ENCODE measurements around the gene TRAPPC10. TPM values are rescaled to one million over a fixed set of nuclear protein-coding genes. Genes with fewer than 3 reads are reported as not detected.
A peak's percentile ranks its signal among the peaks of the same experiment; 100 is the strongest.

The TRAPPC10 gene
- total RNA-seq, 1 donor from 2014 or later: 23.1 TPM

DNA sequence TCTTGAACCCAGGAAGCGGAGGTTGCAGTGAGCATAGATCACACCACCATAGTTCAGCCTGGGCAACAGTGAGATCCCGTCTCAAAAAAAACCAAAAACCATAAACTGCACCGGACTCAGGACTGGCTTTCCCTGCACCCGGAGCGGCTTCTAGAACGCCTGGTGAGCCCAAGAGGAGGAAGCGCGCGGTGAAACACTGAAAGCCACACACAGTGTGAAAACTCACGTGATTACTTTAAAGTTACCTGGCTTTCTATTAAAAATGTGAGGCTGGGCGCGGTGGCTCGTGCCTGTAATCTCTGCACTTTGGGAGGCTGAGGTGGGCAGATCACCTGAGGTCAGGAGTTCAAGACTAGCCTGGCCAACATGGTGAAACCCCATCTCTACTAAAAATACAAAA is 7.0 kb upstream of the TRAPPC10 start:
- DNase-seq: no peak

DNA sequence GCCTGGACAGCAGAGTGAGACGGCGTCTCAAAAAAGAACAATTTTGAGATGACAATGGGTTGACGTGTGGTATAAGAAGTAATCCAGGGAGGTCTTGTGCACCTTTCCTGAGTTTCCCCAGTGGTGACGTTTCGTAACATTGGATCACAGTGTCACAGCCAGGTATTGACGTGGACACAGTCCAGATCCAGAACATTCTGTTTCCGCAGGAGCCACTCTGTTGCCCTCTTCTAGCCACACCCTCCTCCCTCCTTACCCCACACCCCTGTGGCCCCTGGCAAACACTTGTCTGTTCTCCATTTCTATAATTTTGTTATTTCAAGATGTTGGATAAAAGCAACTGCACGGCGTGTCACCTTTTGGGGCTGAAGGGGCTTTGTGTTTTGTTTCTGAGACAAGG is 6.5 kb upstream of the TRAPPC10 start:
- DNase-seq: no peak

DNA sequence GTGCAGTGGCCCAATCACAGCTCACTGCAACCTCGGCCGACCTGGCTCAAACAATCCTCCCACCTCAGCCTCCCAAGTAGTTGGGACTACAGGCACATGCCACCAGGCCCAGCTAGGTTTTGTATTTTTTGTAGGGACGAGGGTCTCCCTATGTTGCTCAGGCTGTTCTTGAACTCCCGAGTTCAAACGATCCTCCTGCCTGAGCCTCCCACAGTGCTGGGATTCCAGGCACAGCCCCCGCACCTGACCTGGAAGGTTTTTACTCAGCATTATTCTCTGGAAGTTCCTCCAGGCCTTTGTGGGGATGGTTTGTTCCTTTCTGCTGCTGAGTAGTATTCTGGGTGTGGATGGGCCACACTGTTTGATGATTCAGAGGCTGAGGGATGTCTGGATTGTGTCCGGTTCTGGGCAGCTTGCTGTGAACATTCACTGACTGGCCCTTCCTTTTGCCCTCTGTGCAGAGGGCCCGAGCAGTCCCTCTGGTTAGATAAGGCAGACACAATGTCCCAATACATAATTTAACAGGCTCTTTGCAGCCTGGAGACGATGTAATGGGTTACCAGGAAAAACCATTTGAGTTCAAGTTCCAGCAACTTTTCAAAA is 6.0 kb upstream of the TRAPPC10 start:
- DNase-seq: no peak

DNA sequence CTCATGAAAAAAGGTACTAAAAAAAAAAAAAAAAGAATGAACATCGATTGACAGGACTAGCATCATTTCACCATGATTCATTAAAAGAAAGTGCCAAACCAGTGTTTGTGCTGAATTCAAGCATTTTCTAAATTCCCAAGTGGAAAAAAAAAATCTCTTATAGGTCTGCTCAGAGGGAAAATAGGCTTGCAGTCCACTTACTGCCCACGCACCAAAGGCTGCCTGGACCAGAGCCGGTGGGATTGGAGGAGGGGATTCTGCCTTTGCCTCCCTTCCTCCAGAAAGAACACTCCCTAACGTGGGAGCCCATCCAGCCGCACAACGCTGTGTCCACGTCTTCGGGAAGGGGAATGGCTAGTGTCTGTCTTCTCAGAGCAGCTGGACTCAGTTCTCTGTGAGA is 5.5 kb upstream of the TRAPPC10 start:
- DNase-seq: no peak

DNA sequence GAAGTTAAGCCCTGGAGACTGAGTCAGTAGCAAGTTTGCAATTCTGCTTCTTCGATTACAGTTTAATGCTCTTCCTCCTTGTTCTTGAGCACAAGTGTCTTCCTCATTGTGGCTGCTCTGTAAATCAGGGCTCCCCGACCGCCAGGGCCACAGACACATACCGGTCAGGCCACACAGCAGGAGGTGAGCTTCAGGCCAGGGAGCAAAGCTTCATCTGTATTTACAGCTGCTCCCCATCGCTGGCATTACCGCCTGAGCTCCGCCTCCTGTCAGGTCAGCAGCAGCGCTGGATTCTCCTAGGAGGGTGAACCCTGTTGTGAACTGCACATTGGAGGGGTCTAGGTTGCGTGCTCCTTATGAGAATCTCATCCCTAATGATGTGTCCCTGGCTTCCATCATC is 1.7 kb upstream of the TRAPPC10 start:
- DNase-seq: no peak

DNA sequence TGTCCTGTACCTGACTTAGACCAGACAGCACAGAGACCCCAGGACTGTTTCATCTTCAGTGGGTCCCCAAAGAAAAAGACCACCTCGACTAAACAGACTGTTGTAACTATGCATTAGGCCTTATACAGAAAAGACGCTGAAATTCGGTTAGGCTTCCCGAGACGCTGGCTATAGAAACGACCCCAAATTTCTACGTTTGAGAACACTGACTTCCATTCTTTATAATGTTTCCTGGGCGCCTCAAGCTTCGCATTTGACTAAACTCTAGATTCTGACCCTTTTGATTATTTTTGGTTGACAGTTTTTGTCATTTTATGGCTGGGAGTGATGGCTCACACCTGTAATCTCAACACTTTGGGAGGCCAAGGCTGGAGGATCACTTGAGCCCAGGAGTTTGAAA is 986 bp upstream of the TRAPPC10 start:
- no peak for DNase-seq

DNA sequence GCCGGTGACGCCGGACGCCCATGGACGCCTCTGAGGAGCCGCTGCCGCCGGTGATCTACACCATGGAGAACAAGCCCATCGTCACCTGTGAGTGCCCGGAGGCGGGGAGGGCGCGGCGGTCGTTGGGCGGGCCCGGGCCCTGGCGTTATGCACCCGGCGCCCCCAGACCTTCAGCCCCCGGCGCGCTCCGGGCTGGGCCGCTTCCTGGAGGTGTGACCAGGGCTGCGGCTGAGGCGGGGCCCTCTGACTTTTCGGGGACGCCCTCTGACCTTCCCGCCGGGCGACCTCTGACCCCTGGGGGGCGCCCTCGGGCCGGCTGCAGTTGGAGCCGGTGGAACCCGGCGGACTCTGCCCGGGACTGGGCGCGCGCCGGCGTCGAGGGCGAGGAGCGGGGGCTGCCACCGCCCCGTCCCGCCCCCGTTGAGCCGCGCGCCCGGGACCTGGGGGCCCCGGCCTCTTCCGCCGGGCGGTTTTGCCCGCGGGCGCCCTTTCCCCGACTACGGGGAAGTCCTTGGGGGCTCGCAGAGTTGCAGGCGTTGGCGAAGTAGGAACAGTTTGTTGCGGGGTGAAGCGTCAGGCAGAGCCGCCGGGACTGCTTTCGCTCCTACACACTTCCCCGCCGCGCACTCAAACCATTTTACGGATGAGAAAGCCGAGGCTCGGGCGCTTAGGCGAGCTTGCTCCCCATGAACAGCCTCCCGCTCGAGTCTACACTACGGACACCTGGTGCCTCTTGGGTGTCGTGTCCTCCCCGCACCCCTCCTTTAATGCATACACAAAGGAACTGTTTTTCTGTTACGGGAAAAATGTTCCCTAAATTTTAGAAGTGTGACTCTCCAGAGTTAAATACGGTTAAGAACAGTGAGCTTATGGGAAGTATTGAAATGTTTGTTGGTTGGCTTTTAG is 618 bp downstream of the TRAPPC10 start:
- DNase-seq: no peak

DNA sequence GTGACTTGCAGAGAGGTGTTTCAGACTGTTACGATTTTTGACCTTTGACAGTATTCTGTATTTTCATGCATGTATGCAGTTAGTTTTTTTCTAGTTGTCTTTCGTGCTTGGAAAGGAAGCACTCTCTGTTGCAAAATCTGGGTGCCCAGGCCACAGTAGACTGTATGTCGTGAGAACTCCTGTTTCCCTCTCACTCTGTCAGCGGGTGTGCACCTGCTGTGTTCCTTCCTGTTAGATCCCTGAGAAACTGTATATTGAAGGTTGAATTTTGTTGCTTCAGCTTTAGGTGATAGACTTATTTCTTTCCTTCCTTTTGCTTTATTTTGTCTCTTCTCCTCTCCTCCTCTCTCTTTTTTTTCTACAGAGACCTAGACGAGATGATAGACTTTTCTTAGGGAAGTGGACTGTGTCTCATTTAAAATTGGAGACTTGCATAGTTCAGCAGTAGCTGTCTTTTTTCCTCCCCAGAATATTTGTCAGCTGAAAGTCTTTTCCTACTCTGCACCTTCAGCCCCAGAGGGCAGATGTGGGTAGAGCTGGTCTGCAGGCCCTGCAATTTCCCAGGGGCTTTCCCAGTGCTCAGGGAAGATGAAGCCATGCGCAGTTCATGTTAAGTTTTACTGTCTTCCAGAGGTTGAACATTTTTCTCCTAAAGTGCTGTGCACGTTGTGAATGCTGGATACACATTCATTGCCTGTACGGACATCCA is 1.4 kb downstream of the TRAPPC10 start:
- no peak for DNase-seq

DNA sequence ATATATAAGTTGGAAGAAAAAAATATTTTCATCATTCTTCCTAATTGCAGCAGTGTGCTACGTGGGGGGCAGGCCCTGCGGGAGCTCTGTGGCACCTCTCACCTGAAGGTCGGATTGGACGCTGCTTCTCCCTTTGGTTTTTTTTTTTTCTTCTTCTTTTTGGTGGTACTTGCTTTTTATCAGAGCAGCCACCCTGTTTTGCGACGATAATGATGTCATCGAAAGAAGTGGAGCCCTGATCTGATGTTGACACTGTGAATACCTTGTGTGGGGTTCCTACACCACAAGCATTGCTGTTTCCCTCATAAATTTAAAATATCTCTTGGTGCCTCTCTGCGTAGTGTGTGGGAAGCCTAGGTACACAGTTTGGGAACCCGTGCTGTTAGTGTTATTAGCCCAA is 5.5 kb downstream of the TRAPPC10 start:
- DNase-seq: no peak

DNA sequence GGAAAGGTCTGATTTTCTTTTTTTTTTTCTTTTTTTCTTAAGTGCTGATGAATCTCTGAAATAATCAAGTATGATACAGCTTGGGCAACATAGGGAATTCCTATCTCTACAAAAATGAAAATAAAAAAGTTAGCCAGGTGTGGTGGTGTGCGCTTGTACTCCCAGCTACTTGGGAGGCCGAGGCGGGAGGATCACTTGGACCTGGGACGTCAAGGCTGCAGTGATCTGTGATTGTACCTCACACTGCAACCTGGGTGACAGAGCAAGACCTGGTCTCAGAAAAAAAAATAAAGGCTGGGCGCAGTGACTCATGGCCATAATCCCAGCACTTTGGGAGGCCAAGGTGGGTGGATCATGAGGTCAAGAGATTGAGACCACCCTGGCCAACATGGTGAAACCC is 6.0 kb downstream of the TRAPPC10 start:
- no peak for DNase-seq

DNA sequence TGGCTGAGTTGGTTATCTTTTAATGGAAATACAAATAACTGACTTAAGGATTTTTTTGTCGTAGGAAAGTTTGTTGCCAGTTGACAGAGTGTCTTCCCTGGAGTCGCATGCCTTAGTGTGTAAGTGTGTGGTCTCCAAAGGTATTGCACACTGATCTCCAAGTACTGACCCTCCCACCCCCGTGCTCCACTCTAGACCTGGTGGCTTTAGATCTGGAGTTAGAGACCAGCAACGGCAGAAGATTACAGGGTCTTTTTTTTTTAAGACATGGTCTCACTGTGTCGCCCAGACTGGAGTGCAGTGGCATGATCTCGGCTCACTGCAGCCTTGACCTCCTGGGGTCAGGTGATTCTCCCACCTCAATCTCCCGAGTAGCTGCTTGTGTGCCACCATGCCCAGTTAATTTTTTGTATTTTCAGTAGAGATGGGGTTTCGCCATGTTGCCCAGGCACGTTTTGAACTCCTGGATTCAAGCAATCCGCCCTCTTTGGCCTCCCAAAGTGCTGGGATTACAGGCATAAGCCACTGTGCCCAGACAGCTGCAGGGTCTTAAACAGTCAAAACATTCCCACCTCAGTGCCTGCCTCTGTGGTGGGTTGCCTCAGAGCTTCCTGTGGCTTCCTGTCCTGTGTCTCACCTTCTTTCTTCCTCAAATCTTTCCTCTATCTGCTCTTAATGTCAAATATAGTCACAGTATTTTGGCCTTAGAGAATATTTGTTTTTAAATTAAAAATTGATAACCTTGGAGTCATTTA is 6.9 kb downstream of the TRAPPC10 start:
- no peak for DNase-seq

DNA sequence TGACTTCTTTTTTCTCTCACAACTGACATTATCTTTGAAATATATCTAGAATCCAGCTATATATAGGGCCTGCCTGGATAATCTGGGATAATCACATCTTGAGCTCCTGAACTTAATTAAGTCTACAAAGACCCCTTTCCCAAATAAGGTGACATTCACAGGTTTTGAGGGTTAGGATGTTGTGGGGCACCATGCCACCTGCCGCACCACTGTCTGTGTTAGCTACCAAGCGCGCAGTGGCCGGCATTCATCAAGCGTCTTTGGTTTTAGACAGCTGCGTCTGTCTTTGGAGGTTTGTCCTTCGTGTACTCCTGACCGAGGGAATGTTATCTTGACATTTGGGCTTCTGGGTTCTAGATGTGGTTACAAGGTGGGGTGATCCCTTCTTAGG is 7.5 kb downstream of the TRAPPC10 start:
- no peak for DNase-seq

DNA sequence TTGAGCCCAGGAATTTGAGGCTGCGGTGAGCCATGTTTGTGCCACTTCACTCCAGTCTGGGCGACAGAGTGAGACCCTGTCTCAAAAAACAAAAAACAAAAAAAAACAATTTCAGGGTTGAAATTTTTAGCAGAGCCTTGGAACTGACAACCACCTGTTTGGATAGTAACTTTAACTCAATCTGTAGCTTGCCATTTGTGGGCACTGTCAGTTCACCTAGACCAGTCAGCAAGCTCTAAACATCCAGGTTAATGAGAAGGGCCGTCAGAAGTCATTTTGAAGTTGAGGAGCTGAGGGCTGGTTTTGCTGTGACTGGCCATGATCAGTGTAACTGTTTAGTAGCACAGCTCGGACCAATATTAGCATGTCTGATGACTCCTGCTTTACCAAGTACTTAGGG is 8.4 kb downstream of the TRAPPC10 start:
- no peak for DNase-seq

DNA sequence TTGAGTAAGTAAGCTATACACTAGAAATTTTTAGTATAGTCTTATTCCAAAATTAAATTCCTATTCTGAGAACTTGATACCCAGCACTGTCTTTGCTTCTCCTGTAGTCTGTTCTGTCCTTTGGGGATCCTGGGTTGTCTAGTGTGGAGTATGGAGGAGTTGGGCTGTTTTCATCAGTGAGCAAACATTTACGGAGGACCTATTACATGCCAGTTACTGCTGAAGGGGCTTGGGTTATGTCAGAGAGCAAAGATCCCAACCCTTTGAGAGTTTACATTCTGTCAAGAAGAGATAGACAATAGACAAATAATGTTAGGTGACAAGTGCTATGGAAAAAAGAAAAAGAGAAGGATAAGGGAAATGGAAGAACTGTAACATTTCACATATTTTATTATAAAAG is 9.0 kb downstream of the TRAPPC10 start:
- no peak for DNase-seq

DNA sequence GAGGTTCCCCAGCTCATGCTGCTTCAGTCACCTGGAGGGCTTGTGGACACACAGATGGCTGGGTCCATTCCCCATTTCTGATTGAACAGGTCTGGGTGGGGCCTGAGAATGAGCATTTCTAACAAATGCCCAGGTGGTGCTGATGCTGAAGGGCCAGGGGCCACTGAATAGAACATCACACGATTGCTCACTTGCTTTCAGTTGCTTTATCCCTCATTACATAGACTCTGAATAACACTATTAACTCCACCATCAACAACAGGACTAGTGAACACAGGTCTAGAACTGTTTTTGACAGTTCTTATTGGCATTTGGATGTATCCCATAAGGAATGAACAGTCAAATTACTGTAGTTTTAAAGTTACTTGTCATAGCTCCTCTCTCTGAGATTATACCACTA is 12.1 kb downstream of the TRAPPC10 start:
- DNase-seq: no peak

DNA sequence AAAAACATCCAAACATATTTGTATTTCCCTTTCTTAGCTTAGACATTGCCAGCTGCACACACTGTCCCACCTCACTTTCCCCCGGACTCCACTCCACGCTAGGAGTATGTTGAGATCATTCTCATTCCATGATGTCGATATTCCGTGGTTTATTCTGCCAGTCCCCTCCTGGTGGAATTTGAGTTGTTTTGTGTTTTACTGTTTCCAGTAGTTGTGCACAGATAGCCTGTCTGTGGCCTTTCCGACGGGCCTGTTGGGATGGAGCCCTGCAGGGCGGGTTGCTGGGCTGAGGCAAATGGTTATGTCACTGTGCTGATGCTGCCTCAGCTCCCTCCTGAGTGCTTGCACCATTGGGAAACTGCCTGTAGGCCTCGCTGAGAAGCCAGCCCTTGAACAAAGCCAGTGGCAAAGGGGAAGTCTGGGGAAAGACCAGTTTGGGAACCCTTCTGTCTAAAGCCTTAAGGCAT is 12.8 kb downstream of the TRAPPC10 start:
- DNase-seq: peak; percentile 19

DNA sequence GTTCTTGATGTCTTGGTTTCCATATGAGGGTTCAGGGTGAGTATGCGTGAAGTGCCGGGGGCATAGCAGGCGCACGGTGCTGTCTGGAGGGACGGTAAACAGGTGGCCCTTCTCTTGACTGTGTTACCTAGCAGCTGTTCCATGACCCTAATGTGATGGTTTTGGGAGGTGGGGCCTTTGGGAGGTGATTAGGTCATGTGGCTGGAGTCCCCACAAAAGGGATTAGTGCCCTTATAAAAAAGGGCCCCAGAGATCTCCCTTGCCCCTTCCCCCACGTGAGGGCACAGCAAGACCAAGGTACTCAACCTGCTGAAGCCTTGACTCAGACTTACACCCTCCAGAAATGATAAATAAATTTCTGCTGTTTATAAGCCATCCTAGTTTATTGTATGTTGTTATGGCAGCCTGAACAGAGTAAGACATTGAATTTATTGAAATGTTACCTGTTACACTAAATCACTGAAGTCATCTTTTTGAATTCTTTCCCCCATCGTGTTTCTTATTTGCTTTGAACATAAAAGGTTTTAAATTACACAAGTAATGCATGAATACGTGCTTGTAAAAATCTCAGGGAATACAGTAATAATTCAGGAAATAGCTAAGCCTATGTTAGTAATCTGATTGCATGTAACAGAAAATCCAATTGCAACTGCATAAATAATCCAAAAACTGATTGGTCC is 15.6 kb downstream of the TRAPPC10 start:
- no peak for DNase-seq

DNA sequence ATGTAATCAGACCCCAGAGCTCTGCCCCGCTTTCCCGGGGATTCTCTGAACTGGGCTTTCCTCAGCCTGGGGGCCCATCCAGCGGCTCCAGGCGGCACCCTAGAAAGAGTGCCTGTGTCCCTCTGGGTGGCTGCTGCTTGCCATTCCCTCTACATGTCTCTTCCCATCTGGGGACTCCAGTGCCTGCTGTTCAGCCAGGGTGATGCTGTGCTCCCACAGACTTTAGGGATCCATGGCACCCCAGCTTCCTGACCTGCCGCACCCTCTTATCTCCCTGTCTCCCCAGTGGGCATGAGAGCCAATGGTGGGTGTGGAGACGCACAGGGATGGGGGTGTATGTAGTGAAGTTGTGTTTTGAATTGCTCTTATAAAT is 16.2 kb downstream of the TRAPPC10 start:
- DNase-seq: no peak

DNA sequence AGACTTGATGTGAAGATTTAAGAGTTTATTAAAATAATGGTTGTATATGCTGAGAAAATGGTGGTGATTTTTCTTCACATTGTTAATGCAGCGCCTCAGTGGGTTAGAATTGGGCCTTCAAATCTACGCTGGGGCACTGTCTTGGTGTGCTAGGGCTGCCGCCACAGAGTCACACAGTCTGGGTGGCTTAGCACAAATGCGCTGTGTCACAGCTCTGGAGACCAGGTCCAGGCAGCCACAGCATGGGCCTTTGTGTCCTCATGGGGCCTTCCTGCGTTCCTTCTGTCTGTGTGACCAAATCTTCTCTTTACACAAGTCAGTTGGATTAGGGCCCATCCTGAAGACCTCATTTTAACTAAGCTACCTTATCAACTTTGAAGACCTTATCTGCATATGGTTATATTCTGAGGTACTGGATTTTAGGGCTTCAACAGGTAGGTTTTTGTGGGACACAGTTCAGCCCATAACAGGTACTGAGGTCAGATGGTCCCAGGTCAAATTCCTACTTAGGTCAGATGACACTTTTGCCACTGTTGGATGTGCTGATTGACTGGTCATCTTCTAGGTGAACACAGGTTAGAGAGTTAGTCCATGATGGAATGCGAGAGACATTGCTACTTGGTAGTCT is 17.5 kb downstream of the TRAPPC10 start:
- DNase-seq: no peak

DNA sequence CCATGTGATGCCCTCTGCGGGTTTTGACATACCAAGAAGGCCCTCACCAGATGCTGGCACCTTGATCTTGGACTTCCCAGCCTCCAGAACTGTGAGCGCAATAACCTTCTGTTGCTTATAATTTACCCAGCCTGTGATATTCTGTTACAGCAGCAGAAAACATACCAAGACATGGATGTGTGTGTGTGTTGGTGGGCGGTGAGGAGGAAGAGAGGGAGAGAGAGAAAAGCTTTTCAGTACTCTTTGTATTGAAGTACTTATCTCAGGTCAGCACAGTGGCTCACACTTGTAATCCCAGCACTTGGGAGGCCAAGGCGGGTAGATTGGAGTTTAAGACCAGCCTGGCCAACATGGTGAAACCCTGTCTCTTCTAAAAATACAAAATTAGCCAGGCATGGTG is 23.1 kb downstream of the TRAPPC10 start:
- DNase-seq: no peak

DNA sequence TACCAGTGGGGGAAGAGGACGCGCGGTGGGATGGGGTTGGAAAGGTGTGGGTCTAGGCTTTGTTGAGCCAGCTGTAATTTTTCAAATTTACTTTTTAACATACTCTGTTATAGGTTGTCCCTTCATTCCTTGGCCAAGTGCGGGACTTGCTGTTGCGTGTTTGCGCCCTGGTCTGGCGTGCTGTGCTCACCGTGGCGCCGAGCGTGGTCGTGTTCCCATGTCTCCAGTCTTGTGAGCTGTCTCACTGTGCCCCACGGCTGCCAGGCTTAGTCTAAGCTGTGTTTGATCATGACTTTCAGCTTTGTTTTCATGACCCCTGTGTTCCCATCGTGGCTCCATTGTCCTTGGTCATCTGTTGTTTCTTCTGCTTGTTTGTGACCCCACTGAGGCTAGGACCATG is 26.0 kb downstream of the TRAPPC10 start:
- no peak for DNase-seq

DNA sequence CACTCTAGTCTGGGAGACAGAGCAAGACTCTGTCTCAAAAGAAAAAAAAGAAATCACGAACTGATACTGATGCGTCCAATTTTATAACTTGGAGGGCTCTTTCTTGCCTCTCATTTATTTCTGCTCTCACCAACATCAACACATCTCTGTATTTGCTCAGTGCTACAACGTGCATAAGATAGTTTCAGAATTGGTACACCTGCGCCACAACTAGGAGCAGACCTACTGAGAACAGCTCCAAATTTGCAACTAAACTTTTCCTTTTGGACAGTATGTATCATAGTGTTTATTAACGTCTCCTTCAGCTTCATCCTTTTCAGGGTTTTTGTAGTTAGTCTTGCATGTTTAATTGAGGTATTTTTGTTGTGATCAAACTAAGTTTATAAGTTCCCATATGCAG is 27.7 kb downstream of the TRAPPC10 start:
- no peak for DNase-seq
